Measurements from ENCODE around the gene ZNF652. TPM values are rescaled to one million over a fixed set of nuclear protein-coding genes. Genes with fewer than 3 reads are reported as not detected.

ZNF652 gene
- total and polyA plus RNA-seq, 2 donors (not counting 1 experiment from before 2014, with no cell fraction given), result 7.8 to 10.2 TPM

GRCh38 chr17:49299996-49300395, 62.1 kb downstream of the ZNF652 start:
- no peak for DNase-seq (ENCODE audit: low read depth in 2 of 2)
- H3K4me3 ChIP-seq (replicated peaks in 1 of 4; ENCODE audit: control extremely low read depth in 1 of 4, insufficient read depth in 1 of 4, low read depth in 3 of 4, low read length in 4 of 4), result no peak overlapping the region

GRCh38 chr17:49298371-49298976, 63.6 kb downstream of the ZNF652 start:
- no peak overlapping the region for H3K4me2 ChIP-seq (ENCODE audit: extremely low read depth, insufficient read depth, low read length)
- H3K4me1 ChIP-seq (ENCODE audit: control insufficient read depth, extremely low read depth, insufficient read depth, low read length), result no peaks in the 10 kb centered on the region
- TF ChIP-seq CTCF (conservative IDR thresholded peaks at IDR 0.05 in 1 of 2, IDR thresholded peaks at IDR 0.05 in 1 of 2; ENCODE audit: low read depth in 1 of 2, low read length in 2 of 2) (no peak), EZH2 (IDR thresholded peaks at IDR 0.05; ENCODE audit: low read length, missing control alignments) (no peak)
- no peak overlapping the region for H3K27ac ChIP-seq (ENCODE audit: insufficient read depth, low read length)
- no peaks in the 10 kb centered on the region for H3K27me3 ChIP-seq (ENCODE audit: control insufficient read depth, insufficient read depth, low read length)
- H3K79me2 ChIP-seq (ENCODE audit: control insufficient read depth, insufficient read depth, low read length), result no peaks in the 10 kb centered on the region
- no peak overlapping the region for H3K4me3 ChIP-seq (replicated peaks in 1 of 4; ENCODE audit: control extremely low read depth in 1 of 4, insufficient read depth in 1 of 4, low read depth in 3 of 4, low read length in 4 of 4)
- H4K20me1 ChIP-seq (ENCODE audit: control insufficient read depth, extremely low read depth, insufficient read depth, low read length), result no peaks in the 10 kb centered on the region
- no peak overlapping the region for H3K9ac ChIP-seq (ENCODE audit: insufficient read depth, low read length)
- no peak for DNase-seq (ENCODE audit: low read depth in 2 of 2)
- H3K9me3 ChIP-seq (ENCODE audit: control insufficient read depth, insufficient read depth, low read depth, low read length), result no peaks in the 10 kb centered on the region
- H2AFZ ChIP-seq (ENCODE audit: low read length), result no peak overlapping the region
- peaks cover 3% of the 10 kb centered on the region for H3K36me3 ChIP-seq (ENCODE audit: control insufficient read depth, insufficient read depth, low read length)

More at GRCh38 chr17:49299996-49300395, 62.1 kb downstream of the ZNF652 start:
- Histone ChIP-seq H3K4me1 (ENCODE audit: control insufficient read depth, extremely low read depth, insufficient read depth, low read length) (no peaks in the 10 kb centered on the region), H3K9me3 (ENCODE audit: control insufficient read depth, insufficient read depth, low read depth, low read length) (no peaks in the 10 kb centered on the region), H3K27me3 (ENCODE audit: control insufficient read depth, insufficient read depth, low read length) (no peaks in the 10 kb centered on the region), H3K9ac (ENCODE audit: insufficient read depth, low read length) (no peak overlapping the region), H3K27ac (ENCODE audit: insufficient read depth, low read length) (no peak overlapping the region), H2AFZ (ENCODE audit: low read length) (no peak overlapping the region), H3K79me2 (ENCODE audit: control insufficient read depth, insufficient read depth, low read length) (no peaks in the 10 kb centered on the region), H3K4me2 (ENCODE audit: extremely low read depth, insufficient read depth, low read length) (no peak overlapping the region), H3K36me3 (ENCODE audit: control insufficient read depth, insufficient read depth, low read length) (peaks cover 3% of the 10 kb centered on the region), H4K20me1 (ENCODE audit: control insufficient read depth, extremely low read depth, insufficient read depth, low read length) (no peaks in the 10 kb centered on the region)
- TF ChIP-seq EZH2 (IDR thresholded peaks at IDR 0.05; ENCODE audit: low read length, missing control alignments), result no peak

GRCh38 chr17:49297141-49297540, 64.9 kb downstream of the ZNF652 start:
- no peaks in the 10 kb centered on the region for H3K27me3 ChIP-seq (ENCODE audit: control insufficient read depth, insufficient read depth, low read length)
- no peak overlapping the region for H3K27ac ChIP-seq (ENCODE audit: insufficient read depth, low read length)
- H2AFZ ChIP-seq (ENCODE audit: low read length), result no peak overlapping the region
- no peak for DNase-seq (ENCODE audit: low read depth in 2 of 2)
- no peak overlapping the region for H3K4me3 ChIP-seq (replicated peaks in 1 of 4; ENCODE audit: control extremely low read depth in 1 of 4, insufficient read depth in 1 of 4, low read depth in 3 of 4, low read length in 4 of 4)
- H3K4me2 ChIP-seq (ENCODE audit: extremely low read depth, insufficient read depth, low read length), result no peak overlapping the region
- no peaks in the 10 kb centered on the region for H3K9me3 ChIP-seq (ENCODE audit: control insufficient read depth, insufficient read depth, low read depth, low read length)
- TF ChIP-seq CTCF (conservative IDR thresholded peaks at IDR 0.05 in 1 of 2, IDR thresholded peaks at IDR 0.05 in 1 of 2; ENCODE audit: low read depth in 1 of 2, low read length in 2 of 2) (no peak), EZH2 (IDR thresholded peaks at IDR 0.05; ENCODE audit: low read length, missing control alignments) (no peak)
- no peaks in the 10 kb centered on the region for H4K20me1 ChIP-seq (ENCODE audit: control insufficient read depth, extremely low read depth, insufficient read depth, low read length)
- H3K4me1 ChIP-seq (ENCODE audit: control insufficient read depth, extremely low read depth, insufficient read depth, low read length), result no peaks in the 10 kb centered on the region
- H3K9ac ChIP-seq (ENCODE audit: insufficient read depth, low read length), result no peak overlapping the region
- peaks cover 3% of the 10 kb centered on the region for H3K36me3 ChIP-seq (ENCODE audit: control insufficient read depth, insufficient read depth, low read length)
- no peaks in the 10 kb centered on the region for H3K79me2 ChIP-seq (ENCODE audit: control insufficient read depth, insufficient read depth, low read length)
